HCT116 (cell line): ENCODE data around the gene WWP2. TPM values are rescaled to one million over a fixed set of nuclear protein-coding genes. Genes with fewer than 3 reads are reported as not detected.

Experiments
- ATAC-seq: fragments of 200-7000 bp; cut with Tn5 transposase; 2 replicates; pipeline ENCODE4 v1.9.1; 2020; ENCODE audit warnings: mild to moderate bottlenecking, moderate library complexity
- BruUV-seq: library from RNA; stranded (reverse); fragments of 400-500 nt; replicated peaks from 2 replicates; lab custom pipeline; 2021; lab: Mats Ljungman, UMichigan
- CTCF ChIA-PET: fragments of 300-600 bp; sonication (Branson Sonifier 250); formaldehyde crosslinking; loops from one replicate; lab custom pipeline; 2021; ENCODE audit warnings: antibody characterized with exemption; lab: Charles Lee
- POLR2A ChIA-PET: fragments of 300-600, 350-600 bp; sonication (Branson Sonifier 250); formaldehyde crosslinking; loops from one replicate; lab custom pipeline; 2021; ENCODE audit warnings: antibody characterized with exemption; lab: Charles Lee
- RAD21 ChIA-PET, 2 experiments: fragments of 300-600 bp; sonication (Branson Sonifier 250); formaldehyde crosslinking; loops; one replicate each; lab custom pipeline; 2023; ENCODE audit warnings: low total read pairs in 2 of 2; ENCODE audit not compliant: uncharacterized antibody in 2 of 2, unreplicated experiment in 2 of 2, low non-redundant PET in 1 of 2; lab: Charles Lee
- DNase-seq: peaks from one replicate; pipeline ENCODE4 v3.0.0-alpha.2; 2010; ENCODE audit warnings: low read depth, low spot score
- H2AFZ ChIP-seq: fragments of 200-600 bp; shearing (Covaris generic), sonication (generic); 2 replicates; pipeline ENCODE4 v1.6.1; 2017; ENCODE audit warnings: low read depth, mixed run types, mixed read lengths, antibody characterized with exemption, low read length; ENCODE audit not compliant: poor library complexity, severe bottlenecking
- H3K27ac ChIP-seq: 2 replicates; pipeline ENCODE4 v1.5.1; 2012; ENCODE audit warnings: low read depth, low read length
- H3K27me3 ChIP-seq: fragments of 200-600 bp; sonication (generic); 2 replicates; pipeline ENCODE4 v1.6.1; 2016; ENCODE audit warnings: mixed run types, low read length, mixed read lengths; ENCODE audit not compliant: insufficient read depth
- H3K36me3 ChIP-seq, 2 experiments: fragments of 200-500 bp in 1 of 2; fragments of 200-600 bp in 1 of 2; sonication (Bioruptor generic) in 1 of 2; sonication (generic) in 1 of 2; 2 replicates each; pipeline versions ENCODE4 v1.5.1 to v1.6.1; 2014 to 2016; ENCODE audit warnings: low read length in 2 of 2, inconsistent platforms in 1 of 2, mixed read lengths in 1 of 2, mixed run types in 1 of 2; ENCODE audit not compliant: insufficient read depth in 2 of 2, control insufficient read depth in 1 of 2
- H3K4me1 ChIP-seq, 2 experiments: fragments of 200-600 bp in 1 of 2; sonication (generic) in 1 of 2; 2 replicates each; pipeline versions ENCODE4 v1.5.1 to v1.6.1; 2012 to 2017; ENCODE audit warnings: low read length in 2 of 2, inconsistent platforms in 1 of 2, mild to moderate bottlenecking in 1 of 2, mixed read lengths in 1 of 2, mixed run types in 1 of 2, moderate library complexity in 1 of 2; ENCODE audit not compliant: insufficient read depth in 2 of 2, control insufficient read depth in 1 of 2
- H3K4me2 ChIP-seq: fragments of 200-600 bp; sonication (generic); 2 replicates; pipeline ENCODE4 v1.6.1; 2017; ENCODE audit warnings: mixed run types, low read length, mixed read lengths
- H3K4me3 ChIP-seq, 2 experiments: fragments of 200-600 bp in 1 of 2; sonication (generic) in 1 of 2; replicated peaks in 1 of 2; 2 replicates each; pipeline ENCODE4 v1.5.1; 2011 to 2016; ENCODE audit warnings: low read length in 2 of 2, control low read depth in 1 of 2, low read depth in 1 of 2, mild to moderate bottlenecking in 1 of 2, mixed read lengths in 1 of 2, mixed run types in 1 of 2
- H3K79me2 ChIP-seq: fragments of 200-600 bp; sonication (generic); 2 replicates; pipeline ENCODE4 v1.6.1; 2017; ENCODE audit warnings: mild to moderate bottlenecking, mixed run types, low read length, moderate library complexity, mixed read lengths; ENCODE audit not compliant: insufficient read depth
- H3K9ac ChIP-seq: fragments of 200-600 bp; sonication (generic); 2 replicates; pipeline ENCODE4 v1.6.1; 2016; ENCODE audit warnings: low read length, mixed read lengths
- H3K9me2 ChIP-seq: fragments of 200-600 bp; sonication (generic), shearing (Covaris generic); 2 replicates; pipeline ENCODE4 v1.6.1; 2017; ENCODE audit warnings: mixed run types, mild to moderate bottlenecking, moderate library complexity; ENCODE audit not compliant: insufficient read depth
- H3K9me3 ChIP-seq, 2 experiments: fragments of 200-500 bp in 1 of 2; fragments of 200-600 bp in 1 of 2; sonication (Bioruptor generic) in 1 of 2; sonication (generic) in 1 of 2; 2 replicates each; pipeline ENCODE4 v1.6.1; 2014 to 2017; ENCODE audit warnings: low read length in 2 of 2, mixed read lengths in 2 of 2, inconsistent platforms in 1 of 2, low read depth in 1 of 2, mild to moderate bottlenecking in 1 of 2, mixed run types in 1 of 2, moderate library complexity in 1 of 2; ENCODE audit not compliant: control insufficient read depth in 1 of 2, insufficient read depth in 1 of 2
- H4K20me1 ChIP-seq: fragments of 200-600 bp; sonication (generic), shearing (Covaris generic); 2 replicates; pipeline ENCODE4 v1.6.1; 2017; ENCODE audit warnings: mixed run types, mild to moderate bottlenecking, moderate library complexity; ENCODE audit not compliant: insufficient read depth
- ATF3 ChIP-seq: IDR thresholded peaks from 2 replicates; pipeline ENCODE4 v1.6.1; 2012
- CEBPB ChIP-seq: IDR thresholded peaks from 2 replicates; pipeline ENCODE4 v1.6.1; 2012; ENCODE audit warnings: low read depth
- CTCF ChIP-seq, 3 experiments: fragments of 200-600 bp in 1 of 3; sonication (generic) in 1 of 3; IDR thresholded peaks in 2 of 3; conservative IDR thresholded peaks in 1 of 3; 2 replicates each; pipeline ENCODE4 v1.5.1; 2012 to 2017; ENCODE audit warnings: low read depth in 2 of 3, low read length in 2 of 3, antibody characterized with exemption in 1 of 3, borderline replicate concordance in 1 of 3, control low read depth in 1 of 3, mild to moderate bottlenecking in 1 of 3, mixed read lengths in 1 of 3, mixed run types in 1 of 3, moderate library complexity in 1 of 3; ENCODE audit not compliant: insufficient read depth in 1 of 3
- EGR1 ChIP-seq: IDR thresholded peaks from 2 replicates; pipeline ENCODE4 v1.6.1; 2012; ENCODE audit warnings: low read depth
- ELF1 ChIP-seq: IDR thresholded peaks from 2 replicates; pipeline ENCODE4 v1.6.1; 2012; ENCODE audit warnings: low read depth, borderline replicate concordance
- EZH2phosphoT487 ChIP-seq: fragments of 200-600 bp; IDR thresholded peaks from 2 replicates; pipeline ENCODE4 v1.6.1; 2018; ENCODE audit warnings: antibody characterized with exemption, borderline replicate concordance
- JUND ChIP-seq: IDR thresholded peaks from 2 replicates; pipeline ENCODE4 v1.6.1; 2012
- POLR2A ChIP-seq: IDR thresholded peaks from 2 replicates; pipeline ENCODE4 v1.7.0; 2011; ENCODE audit warnings: borderline replicate concordance; ENCODE audit not compliant: insufficient read depth, insufficient read length; ENCODE audit errors: extremely low read depth
- POLR2AphosphoS5 ChIP-seq: IDR thresholded peaks from 2 replicates; pipeline ENCODE4 v1.6.1; 2011; ENCODE audit warnings: mild to moderate bottlenecking, low read depth, low read length, moderate library complexity
- RAD21 ChIP-seq: IDR thresholded peaks from 2 replicates; pipeline ENCODE4 v1.6.1; 2012; ENCODE audit warnings: low read depth, mild to moderate bottlenecking
- REST ChIP-seq: IDR thresholded peaks from 2 replicates; pipeline ENCODE4 v1.6.1; 2012; ENCODE audit warnings: low read depth
- SIN3A ChIP-seq: IDR thresholded peaks from 2 replicates; pipeline ENCODE4 v1.6.1; 2012; ENCODE audit warnings: low read depth
- SP1 ChIP-seq: IDR thresholded peaks from 2 replicates; pipeline ENCODE4 v1.6.1; 2012; ENCODE audit warnings: low read depth
- SRF ChIP-seq: IDR thresholded peaks from 2 replicates; pipeline ENCODE4 v1.6.1; 2012; ENCODE audit warnings: low read depth
- YY1 ChIP-seq: IDR thresholded peaks from 2 replicates; pipeline ENCODE4 v1.6.1; 2011; ENCODE audit warnings: low read length, low read depth, moderate library complexity, mild to moderate bottlenecking; ENCODE audit not compliant: insufficient replicate concordance; ENCODE audit errors: extremely low read depth
- ZNF274 ChIP-seq: fragments of 200-500 bp; sonication (Bioruptor generic); IDR thresholded peaks from 2 replicates; pipeline ENCODE4 v1.6.1; 2014; ENCODE audit warnings: mild to moderate bottlenecking, low read depth, low read length, inconsistent platforms
- intact Hi-C: fragments of 100-400 bp; cut with micrococcal nuclease; formaldehyde crosslinking; loops from 2 replicates; pipeline ENCODE4 v1.10.0; 2022
- total RNA-seq: library from RNA; stranded (reverse); gene quantifications from one replicate; pipeline ENCODE4 v1.2.1, GENCODE V29; 2021; ENCODE audit not compliant: unreplicated experiment

The WWP2 gene
- total RNA-seq, 1 experiment from 2014 or later = 44.2 TPM

GRCh38 chr16:69940676-69941075 lies 178.5 kb downstream of the WWP2 start:
- no peaks in the 10 kb centered on the region for H3K27me3 ChIP-seq
- no peaks in the 10 kb centered on the region for H3K9me3 ChIP-seq
- DNase-seq (no peak), ATAC-seq (no peak)
- no TSS peak for BruUV-seq
- no peak overlapping the region for H3K27ac ChIP-seq
- no peaks in the 10 kb centered on the region; a peak in 2 of 4 replicates for H3K36me3 ChIP-seq
- no peaks in the 10 kb centered on the region for H3K79me2 ChIP-seq
- RAD21 ChIA-PET = no interaction called here
- no peak overlapping the region for H2AFZ ChIP-seq
- no peak overlapping the region for H3K4me2 ChIP-seq
- no peaks in the 10 kb centered on the region for H3K9me2 ChIP-seq
- H4K20me1 ChIP-seq = no peaks in the 10 kb centered on the region
- no peaks in the 10 kb centered on the region for H3K4me1 ChIP-seq
- POLR2A ChIA-PET = no interaction called here
- intact Hi-C loops = no loop called here
- no peak for TF ChIP-seq POLR2AphosphoS5
- no peak for TF ChIP-seq ZNF274
- no peak for TF ChIP-seq CEBPB
- no peak for TF ChIP-seq YY1
- no peak for TF ChIP-seq SIN3A
- TF ChIP-seq EGR1 = no peak
- no peak for TF ChIP-seq CTCF (IDR thresholded peaks at IDR 0.05 in 2 of 3, conservative IDR thresholded peaks at IDR 0.05 in 1 of 3; ENCODE audit: borderline replicate concordance in 1 of 3, insufficient read depth in 1 of 3, low read depth in 2 of 3, low read length in 2 of 3)
- no peak for TF ChIP-seq RAD21
- no peak for TF ChIP-seq ATF3
- no peak for TF ChIP-seq EZH2phosphoT487
- no peak for TF ChIP-seq SP1
- no peak for TF ChIP-seq ELF1
- no peak for TF ChIP-seq JUND
- TF ChIP-seq REST = no peak
- no peak for TF ChIP-seq SRF
- no peak for TF ChIP-seq POLR2A
- no peak overlapping the region for H3K4me3 ChIP-seq
- CTCF ChIA-PET = interaction anchor here (1.9 kb wide), 1 partner anchor 10 kb away, joined by 7 read pairs; no protein-coding TSS in a partner anchor
- H3K9ac ChIP-seq = no peak overlapping the region
